WTC11 (cell line): Measurements from ENCODE around the gene ZNF189.

Source experiments
- FOXP1 ChIP-seq: sonication (generic); formaldehyde crosslinking; IDR thresholded peaks from 2 replicates; pipeline ENCODE4 v1.8.0; 2022; ENCODE audit warnings: missing genetic modification reagents, mild to moderate bottlenecking, moderate library complexity, borderline replicate concordance
- NR3C1 ChIP-seq: sonication (generic); formaldehyde crosslinking; conservative IDR thresholded peaks from 2 replicates; pipeline ENCODE4 v1.8.1; 2023; ENCODE audit warnings: low read depth, mild to moderate bottlenecking, missing genetic modification reagents
- SP1 ChIP-seq: sonication (generic); formaldehyde crosslinking; conservative IDR thresholded peaks from 2 replicates; pipeline ENCODE4 v1.8.1; 2022; ENCODE audit warnings: missing genetic modification reagents
- TCF7 ChIP-seq: sonication (generic); formaldehyde crosslinking; IDR thresholded peaks from 2 replicates; pipeline ENCODE4 v1.8.0; 2022; ENCODE audit warnings: mild to moderate bottlenecking, low read depth, missing genetic modification reagents, moderate library complexity
- TF ChIP-seq, protein P1 (sequence below): fragments of 200-600 bp; IDR thresholded peaks from 2 replicates; pipeline ENCODE4 v1.8.0; 2022; ENCODE audit warnings: antibody characterized with exemption
- TF ChIP-seq, protein P2 (sequence below): fragments of 250-450 bp; sonication (Bioruptor Pico); IDR thresholded peaks from 2 replicates; pipeline ENCODE4 v1.9.0; 2021; ENCODE audit warnings: mild to moderate bottlenecking
- TF ChIP-seq, protein P3 (sequence below): sonication (generic); formaldehyde crosslinking; IDR thresholded peaks from 2 replicates; pipeline ENCODE4 v1.8.0; 2023; ENCODE audit warnings: missing genetic modification reagents
- TF ChIP-seq, protein P4 (sequence below): sonication (generic); formaldehyde crosslinking; IDR thresholded peaks from 2 replicates; pipeline ENCODE4 v1.8.0; 2022; ENCODE audit warnings: missing genetic modification reagents
- TF ChIP-seq, protein P5 (sequence below): sonication (generic); formaldehyde crosslinking; IDR thresholded peaks from 2 replicates; pipeline ENCODE4 v1.8.0; 2022; ENCODE audit warnings: mild to moderate bottlenecking, missing genetic modification reagents

DNA sequence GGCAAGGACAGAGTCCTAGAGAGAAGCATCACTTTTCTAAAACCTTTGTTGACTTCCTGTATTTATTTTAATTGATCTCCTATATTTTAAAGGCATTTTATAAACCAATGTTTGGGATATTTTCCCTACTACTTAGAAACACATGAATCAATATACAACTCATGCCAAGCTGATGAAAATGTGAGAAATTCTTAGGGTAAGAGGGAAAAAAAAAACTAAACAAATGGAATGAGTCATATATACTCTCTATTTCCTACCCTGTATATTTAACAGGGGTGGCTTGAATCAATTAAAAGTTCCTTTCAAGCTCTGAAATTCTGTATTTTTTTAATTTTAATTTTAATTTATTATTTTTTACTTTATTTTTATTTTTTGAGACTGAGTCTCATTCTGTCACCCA is 33.5 kb upstream of the ZNF189 start:
- TF ChIP-seq, protein P1, sequence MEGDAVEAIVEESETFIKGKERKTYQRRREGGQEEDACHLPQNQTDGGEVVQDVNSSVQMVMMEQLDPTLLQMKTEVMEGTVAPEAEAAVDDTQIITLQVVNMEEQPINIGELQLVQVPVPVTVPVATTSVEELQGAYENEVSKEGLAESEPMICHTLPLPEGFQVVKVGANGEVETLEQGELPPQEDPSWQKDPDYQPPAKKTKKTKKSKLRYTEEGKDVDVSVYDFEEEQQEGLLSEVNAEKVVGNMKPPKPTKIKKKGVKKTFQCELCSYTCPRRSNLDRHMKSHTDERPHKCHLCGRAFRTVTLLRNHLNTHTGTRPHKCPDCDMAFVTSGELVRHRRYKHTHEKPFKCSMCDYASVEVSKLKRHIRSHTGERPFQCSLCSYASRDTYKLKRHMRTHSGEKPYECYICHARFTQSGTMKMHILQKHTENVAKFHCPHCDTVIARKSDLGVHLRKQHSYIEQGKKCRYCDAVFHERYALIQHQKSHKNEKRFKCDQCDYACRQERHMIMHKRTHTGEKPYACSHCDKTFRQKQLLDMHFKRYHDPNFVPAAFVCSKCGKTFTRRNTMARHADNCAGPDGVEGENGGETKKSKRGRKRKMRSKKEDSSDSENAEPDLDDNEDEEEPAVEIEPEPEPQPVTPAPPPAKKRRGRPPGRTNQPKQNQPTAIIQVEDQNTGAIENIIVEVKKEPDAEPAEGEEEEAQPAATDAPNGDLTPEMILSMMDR = no peak
- TF ChIP-seq NR3C1 (no peak), TCF7 (no peak), SP1 (no peak), FOXP1 (CRISPR knock-in tag) (no peak)
- TF ChIP-seq, protein P2, sequence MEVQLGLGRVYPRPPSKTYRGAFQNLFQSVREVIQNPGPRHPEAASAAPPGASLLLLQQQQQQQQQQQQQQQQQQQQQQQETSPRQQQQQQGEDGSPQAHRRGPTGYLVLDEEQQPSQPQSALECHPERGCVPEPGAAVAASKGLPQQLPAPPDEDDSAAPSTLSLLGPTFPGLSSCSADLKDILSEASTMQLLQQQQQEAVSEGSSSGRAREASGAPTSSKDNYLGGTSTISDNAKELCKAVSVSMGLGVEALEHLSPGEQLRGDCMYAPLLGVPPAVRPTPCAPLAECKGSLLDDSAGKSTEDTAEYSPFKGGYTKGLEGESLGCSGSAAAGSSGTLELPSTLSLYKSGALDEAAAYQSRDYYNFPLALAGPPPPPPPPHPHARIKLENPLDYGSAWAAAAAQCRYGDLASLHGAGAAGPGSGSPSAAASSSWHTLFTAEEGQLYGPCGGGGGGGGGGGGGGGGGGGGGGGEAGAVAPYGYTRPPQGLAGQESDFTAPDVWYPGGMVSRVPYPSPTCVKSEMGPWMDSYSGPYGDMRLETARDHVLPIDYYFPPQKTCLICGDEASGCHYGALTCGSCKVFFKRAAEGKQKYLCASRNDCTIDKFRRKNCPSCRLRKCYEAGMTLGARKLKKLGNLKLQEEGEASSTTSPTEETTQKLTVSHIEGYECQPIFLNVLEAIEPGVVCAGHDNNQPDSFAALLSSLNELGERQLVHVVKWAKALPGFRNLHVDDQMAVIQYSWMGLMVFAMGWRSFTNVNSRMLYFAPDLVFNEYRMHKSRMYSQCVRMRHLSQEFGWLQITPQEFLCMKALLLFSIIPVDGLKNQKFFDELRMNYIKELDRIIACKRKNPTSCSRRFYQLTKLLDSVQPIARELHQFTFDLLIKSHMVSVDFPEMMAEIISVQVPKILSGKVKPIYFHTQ = no peak
- TF ChIP-seq, protein P3, sequence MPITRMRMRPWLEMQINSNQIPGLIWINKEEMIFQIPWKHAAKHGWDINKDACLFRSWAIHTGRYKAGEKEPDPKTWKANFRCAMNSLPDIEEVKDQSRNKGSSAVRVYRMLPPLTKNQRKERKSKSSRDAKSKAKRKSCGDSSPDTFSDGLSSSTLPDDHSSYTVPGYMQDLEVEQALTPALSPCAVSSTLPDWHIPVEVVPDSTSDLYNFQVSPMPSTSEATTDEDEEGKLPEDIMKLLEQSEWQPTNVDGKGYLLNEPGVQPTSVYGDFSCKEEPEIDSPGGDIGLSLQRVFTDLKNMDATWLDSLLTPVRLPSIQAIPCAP = no peak
- TF ChIP-seq, protein P4, sequence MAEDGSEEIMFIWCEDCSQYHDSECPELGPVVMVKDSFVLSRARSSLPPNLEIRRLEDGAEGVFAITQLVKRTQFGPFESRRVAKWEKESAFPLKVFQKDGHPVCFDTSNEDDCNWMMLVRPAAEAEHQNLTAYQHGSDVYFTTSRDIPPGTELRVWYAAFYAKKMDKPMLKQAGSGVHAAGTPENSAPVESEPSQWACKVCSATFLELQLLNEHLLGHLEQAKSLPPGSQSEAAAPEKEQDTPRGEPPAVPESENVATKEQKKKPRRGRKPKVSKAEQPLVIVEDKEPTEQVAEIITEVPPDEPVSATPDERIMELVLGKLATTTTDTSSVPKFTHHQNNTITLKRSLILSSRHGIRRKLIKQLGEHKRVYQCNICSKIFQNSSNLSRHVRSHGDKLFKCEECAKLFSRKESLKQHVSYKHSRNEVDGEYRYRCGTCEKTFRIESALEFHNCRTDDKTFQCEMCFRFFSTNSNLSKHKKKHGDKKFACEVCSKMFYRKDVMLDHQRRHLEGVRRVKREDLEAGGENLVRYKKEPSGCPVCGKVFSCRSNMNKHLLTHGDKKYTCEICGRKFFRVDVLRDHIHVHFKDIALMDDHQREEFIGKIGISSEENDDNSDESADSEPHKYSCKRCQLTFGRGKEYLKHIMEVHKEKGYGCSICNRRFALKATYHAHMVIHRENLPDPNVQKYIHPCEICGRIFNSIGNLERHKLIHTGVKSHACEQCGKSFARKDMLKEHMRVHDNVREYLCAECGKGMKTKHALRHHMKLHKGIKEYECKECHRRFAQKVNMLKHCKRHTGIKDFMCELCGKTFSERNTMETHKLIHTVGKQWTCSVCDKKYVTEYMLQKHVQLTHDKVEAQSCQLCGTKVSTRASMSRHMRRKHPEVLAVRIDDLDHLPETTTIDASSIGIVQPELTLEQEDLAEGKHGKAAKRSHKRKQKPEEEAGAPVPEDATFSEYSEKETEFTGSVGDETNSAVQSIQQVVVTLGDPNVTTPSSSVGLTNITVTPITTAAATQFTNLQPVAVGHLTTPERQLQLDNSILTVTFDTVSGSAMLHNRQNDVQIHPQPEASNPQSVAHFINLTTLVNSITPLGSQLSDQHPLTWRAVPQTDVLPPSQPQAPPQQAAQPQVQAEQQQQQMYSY (CRISPR knock-in tag) = no peak
- TF ChIP-seq, protein P5, sequence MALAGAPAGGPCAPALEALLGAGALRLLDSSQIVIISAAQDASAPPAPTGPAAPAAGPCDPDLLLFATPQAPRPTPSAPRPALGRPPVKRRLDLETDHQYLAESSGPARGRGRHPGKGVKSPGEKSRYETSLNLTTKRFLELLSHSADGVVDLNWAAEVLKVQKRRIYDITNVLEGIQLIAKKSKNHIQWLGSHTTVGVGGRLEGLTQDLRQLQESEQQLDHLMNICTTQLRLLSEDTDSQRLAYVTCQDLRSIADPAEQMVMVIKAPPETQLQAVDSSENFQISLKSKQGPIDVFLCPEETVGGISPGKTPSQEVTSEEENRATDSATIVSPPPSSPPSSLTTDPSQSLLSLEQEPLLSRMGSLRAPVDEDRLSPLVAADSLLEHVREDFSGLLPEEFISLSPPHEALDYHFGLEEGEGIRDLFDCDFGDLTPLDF (CRISPR knock-in tag) = no peak
